ENCODE results near the gene PAQR7. TPM values are rescaled to one million over a fixed set of nuclear protein-coding genes. Genes with fewer than 3 reads are reported as not detected.

Gene PAQR7
- total RNA-seq, 1 donor from 2014 or later: 15.1 TPM

DNA sequence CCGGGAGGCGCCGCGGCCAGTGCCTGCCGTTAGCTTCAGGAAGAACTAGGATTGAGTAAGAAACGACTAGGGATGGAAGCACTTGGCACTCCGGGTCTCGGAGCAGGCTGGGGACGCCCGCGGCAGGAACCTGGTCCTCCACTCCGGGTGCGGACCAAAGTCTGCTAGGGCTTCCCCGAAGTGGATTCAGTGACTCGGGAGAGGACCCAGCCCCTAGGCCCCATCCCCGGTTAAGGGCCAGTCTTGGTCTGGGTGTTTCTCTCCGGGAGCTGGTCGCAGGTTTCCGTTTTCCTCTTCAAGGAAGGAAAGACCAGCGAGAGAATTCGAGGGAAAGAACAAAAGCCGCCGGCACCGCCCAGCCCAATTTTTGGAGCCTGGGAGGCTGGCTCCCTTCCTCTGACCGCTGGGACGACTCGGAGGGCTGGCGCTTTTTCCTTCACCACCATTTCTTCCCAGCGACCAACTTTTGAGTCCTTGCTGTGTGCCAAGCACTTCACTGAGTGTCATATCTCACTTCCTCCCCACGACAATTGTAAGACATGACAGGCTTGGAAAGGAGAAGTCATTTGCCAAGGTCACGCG lies 47.6 kb upstream of the PAQR7 start:
- DNase-seq (ENCODE audit: low read depth): no peak
- Histone ChIP-seq H3K4me3 (ENCODE audit: insufficient read depth, low read depth, low read length) (peak overlapping the region; percentile 57), H2AFZ (ENCODE audit: low read depth, low read length) (peak overlapping the region; percentile 87), H4K20me1 (ENCODE audit: insufficient read depth, low read length) (no peaks in the 10 kb centered on the region), H3K27ac (ENCODE audit: low read depth, low read length) (no peak overlapping the region), H3K9me3 (ENCODE audit: insufficient read depth, low read depth, low read length) (no peaks in the 10 kb centered on the region), H3K36me3 (ENCODE audit: insufficient read depth, low read length) (no peaks in the 10 kb centered on the region), H3K4me2 (ENCODE audit: low read length) (peak overlapping the region; percentile 94), H3K79me2 (ENCODE audit: insufficient read depth, low read length) (no peaks in the 10 kb centered on the region), H3K4me1 (ENCODE audit: insufficient read depth, low read length) (peaks cover 18% of the 10 kb centered on the region), H3K9ac (ENCODE audit: low read length) (peak overlapping the region; percentile 67), H3K27me3 (ENCODE audit: insufficient read depth, low read length) (peaks cover 5% of the 10 kb centered on the region)
- TF ChIP-seq CTCF (IDR thresholded peaks at IDR 0.05; ENCODE audit: insufficient read depth, low read depth, low read length) (no peak), EZH2 (IDR thresholded peaks at IDR 0.05; ENCODE audit: insufficient read depth, low read length) (no peak)
- no peaks in the 10 kb centered on the region for H3K36me3 Mint-ChIP-seq (ENCODE audit: low read depth, unreplicated experiment)
- peak overlapping the region; percentile 70 for H3K4me3 Mint-ChIP-seq (ENCODE audit: unreplicated experiment)
- no peaks in the 10 kb centered on the region for H3K9me3 Mint-ChIP-seq (ENCODE audit: unreplicated experiment)
- H3K4me1 Mint-ChIP-seq (ENCODE audit: low read depth, unreplicated experiment): peaks cover 7% of the 10 kb centered on the region
- H3K27me3 Mint-ChIP-seq (ENCODE audit: low read depth, unreplicated experiment): peaks cover 14% of the 10 kb centered on the region
- H3K27ac Mint-ChIP-seq (ENCODE audit: unreplicated experiment): peak overlapping the region; percentile 34
- no peak for FAIRE-seq

DNA sequence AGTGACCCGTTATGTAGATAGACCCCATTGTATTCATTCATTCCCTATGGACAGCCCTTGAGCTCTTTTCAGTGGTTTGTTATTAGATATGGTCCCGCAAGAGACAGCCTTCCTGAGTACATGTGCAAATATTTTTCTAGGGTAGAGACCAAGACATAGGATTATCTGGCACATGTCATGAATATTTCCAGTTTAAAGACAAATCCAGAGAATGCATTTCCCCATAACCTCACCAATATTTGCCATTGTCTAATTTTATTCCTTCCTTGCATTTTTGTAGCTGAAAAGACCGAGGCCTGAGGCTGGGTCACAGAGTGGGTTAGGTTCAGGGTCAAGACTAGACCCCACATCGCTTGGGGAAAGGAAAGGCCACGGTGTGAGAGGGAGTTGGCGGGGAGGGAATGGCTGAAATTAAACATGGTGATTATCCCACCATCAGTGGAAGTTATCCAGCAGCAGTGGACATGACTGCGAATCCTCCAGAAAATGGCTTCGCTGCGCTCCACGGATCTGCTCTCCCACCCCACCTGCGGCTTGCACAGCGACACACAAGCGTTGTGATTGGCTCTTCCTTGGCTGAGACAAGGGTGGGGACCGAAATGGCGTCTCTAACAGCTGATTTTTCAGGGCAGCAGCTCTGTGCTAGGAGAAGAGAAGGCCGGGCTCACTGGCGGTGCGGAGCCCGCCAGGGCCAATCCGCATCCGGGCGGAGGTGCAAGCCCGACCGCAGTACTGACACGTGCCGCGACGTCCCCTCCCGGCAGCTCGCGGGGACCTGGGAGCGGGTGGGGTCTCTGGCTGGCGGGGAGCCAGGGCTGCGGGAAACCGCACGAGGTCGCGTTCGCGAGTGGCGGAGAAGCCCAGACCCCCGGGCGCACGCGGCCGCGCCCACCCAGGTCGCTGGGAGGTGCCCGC lies 46.8 kb upstream of the PAQR7 start:
- Histone ChIP-seq H3K4me3 (ENCODE audit: insufficient read depth, low read depth, low read length) (peak overlapping the region; percentile 57), H3K27me3 (ENCODE audit: insufficient read depth, low read length) (peaks cover 5% of the 10 kb centered on the region), H3K4me1 (ENCODE audit: insufficient read depth, low read length) (peaks cover 18% of the 10 kb centered on the region), H3K9me3 (ENCODE audit: insufficient read depth, low read depth, low read length) (no peaks in the 10 kb centered on the region), H3K79me2 (ENCODE audit: insufficient read depth, low read length) (no peaks in the 10 kb centered on the region), H3K4me2 (ENCODE audit: low read length) (peak overlapping the region; percentile 94), H3K9ac (ENCODE audit: low read length) (peak overlapping the region; percentile 67), H3K36me3 (ENCODE audit: insufficient read depth, low read length) (no peaks in the 10 kb centered on the region), H2AFZ (ENCODE audit: low read depth, low read length) (peak overlapping the region; percentile 87), H3K27ac (ENCODE audit: low read depth, low read length) (no peak overlapping the region), H4K20me1 (ENCODE audit: insufficient read depth, low read length) (no peaks in the 10 kb centered on the region)
- Mint-ChIP-seq H3K9me3 (ENCODE audit: unreplicated experiment) (no peaks in the 10 kb centered on the region), H3K27me3 (ENCODE audit: low read depth, unreplicated experiment) (peaks cover 14% of the 10 kb centered on the region), H3K4me3 (ENCODE audit: unreplicated experiment) (peak overlapping the region; percentile 79), H3K27ac (ENCODE audit: unreplicated experiment) (peak overlapping the region; percentile 59), H3K4me1 (ENCODE audit: low read depth, unreplicated experiment) (peaks cover 10% of the 10 kb centered on the region), H3K36me3 (ENCODE audit: low read depth, unreplicated experiment) (no peaks in the 10 kb centered on the region)
- DNase-seq (ENCODE audit: low read depth) (peak; percentile 33), FAIRE-seq (no peak)
- no peak for TF ChIP-seq EZH2 (IDR thresholded peaks at IDR 0.05; ENCODE audit: insufficient read depth, low read length)
- TF ChIP-seq CTCF (IDR thresholded peaks at IDR 0.05; ENCODE audit: insufficient read depth, low read depth, low read length): no peak

Data from astrocyte (in vitro differentiated cells and primary cell).